HG02759 (cell line): ENCODE measurements around the gene MAGI3.
"Not testable (repeated sequence)": the region's sequence is repeated elsewhere in the genome, so short reads cannot be mapped to it uniquely, and the experiment has no call there.

Source experiments
- ATAC-seq: cut with Tn5 transposase; IDR thresholded peaks from one replicate; pipeline ENCODE4 v1.9.1; 2021; ENCODE audit warnings: mild to moderate bottlenecking, moderate library complexity; ENCODE audit not compliant: unreplicated experiment

Gene MAGI3

GRCh38 chr1:113438505-113439276 lies 48.4 kb downstream of the MAGI3 start:
- no peak for ATAC-seq

GRCh38 chr1:113439277-113439670 lies 49.0 kb downstream of the MAGI3 start:
- no peak for ATAC-seq

- ATAC-seq, result no peak
These were observed 51.8 kb downstream of the MAGI3 start for GRCh38 chr1:113442131-113442530.

- ATAC-seq, result no peak
These were observed 54.5 kb downstream of the MAGI3 start for GRCh38 chr1:113444857-113445256.

GRCh38 chr1:113451710-113452109 lies 61.4 kb downstream of the MAGI3 start:
- no peak for ATAC-seq

GRCh38 chr1:113452921-113453770 lies 62.8 kb downstream of the MAGI3 start:
- ATAC-seq, result no peak

- ATAC-seq, result no peak
These were observed 63.4 kb downstream of the MAGI3 start for GRCh38 chr1:113453771-113454083.

GRCh38 chr1:113455374-113455773 lies 65.1 kb downstream of the MAGI3 start:
- ATAC-seq, result no peak

GRCh38 chr1:113456967-113457366 lies 66.7 kb downstream of the MAGI3 start:
- ATAC-seq, result no peak

- ATAC-seq, result no peak
These were observed 69.0 kb downstream of the MAGI3 start for GRCh38 chr1:113459279-113459678.

- ATAC-seq, result no peak
These were observed 77.7 kb downstream of the MAGI3 start for GRCh38 chr1:113467991-113468390.

GRCh38 chr1:113478427-113479195 lies 88.3 kb downstream of the MAGI3 start:
- not testable (repeated sequence) for ATAC-seq

GRCh38 chr1:113479713-113480676 lies 89.7 kb downstream of the MAGI3 start:
- no peak for ATAC-seq

- ATAC-seq, result not testable (repeated sequence)
These were observed 94.8 kb downstream of the MAGI3 start for GRCh38 chr1:113485131-113485530.

GRCh38 chr1:113488576-113489177 lies 98.4 kb downstream of the MAGI3 start:
- ATAC-seq, result no peak

- ATAC-seq, result no peak
These were observed 100.1 kb downstream of the MAGI3 start for GRCh38 chr1:113490384-113490783.

- ATAC-seq, result no peak
These were observed 103.2 kb downstream of the MAGI3 start for GRCh38 chr1:113493533-113493932.

GRCh38 chr1:113505357-113505756 lies 115.0 kb downstream of the MAGI3 start:
- no peak for ATAC-seq

GRCh38 chr1:113507552-113508214 lies 117.4 kb downstream of the MAGI3 start:
- no peak for ATAC-seq
